Testis (tissue), 3 donors: ENCODE results near the gene NEK7. TPM values are rescaled to one million over a fixed set of nuclear protein-coding genes. Genes with fewer than 3 reads are reported as not detected.

Experiments used
- DNase-seq: peaks from one replicate; pipeline ENCODE4 v3.0.0-alpha.2; 2019
- H3K27ac ChIP-seq, 2 donors: fragments of 200-600 bp; sonication (generic); one replicate each; pipeline ENCODE4 v1.5.1; 2019
- H3K27me3 ChIP-seq: fragments of 200-600 bp; sonication (generic); one replicate; pipeline ENCODE4 v1.5.1; 2019
- H3K36me3 ChIP-seq: fragments of 200-600 bp; sonication (generic); one replicate; pipeline ENCODE4 v1.5.1; 2017; ENCODE audit warnings: low read depth; ENCODE audit errors: missing control alignments
- H3K4me1 ChIP-seq: fragments of 200-600 bp; sonication (generic); one replicate; pipeline ENCODE4 v1.5.1; 2019
- H3K4me3 ChIP-seq, 2 donors: fragments of 200-600 bp; sonication (generic); one replicate each; pipeline ENCODE4 v1.5.1; 2017 to 2019
- H3K9me3 ChIP-seq: fragments of 200-600 bp; sonication (generic); one replicate; pipeline ENCODE4 v1.5.1; 2017
- POLR2A ChIP-seq: fragments of 450-650 bp; IDR thresholded peaks from one replicate; pipeline ENCODE4 v1.6.1; 2017; ENCODE audit warnings: antibody characterized with exemption, mild to moderate bottlenecking, moderate library complexity
- WGBS, 2 donors: methylation state at CpG; one replicate each; pipeline ENCODE4 v1.1.5; 2018; 5-methylcytosine and 5-hydroxymethylcytosine counted together
- intact Hi-C: fragments of 100-400 bp; cut with DNase I; formaldehyde crosslinking; loops from one replicate; pipeline ENCODE4 v1.15.1; 2023; ENCODE audit warnings: low total_unique reads
- polyA plus RNA-seq: library from polyadenylated mRNA; stranded (reverse); fragments of 350-450 nt; fragmentation: Illumina TruSeq; extraction: RNeasy Lipid Tissue Mini Kit (QIAGEN cat#74804); gene quantifications from one replicate; pipeline ENCODE4 v1.2.3, GENCODE V29; 2014; ENCODE audit warnings: low read depth, low replicate concordance; ENCODE audit not compliant: insufficient read depth
- total RNA-seq, 2 donors: library from RNA; depleted of rRNA; stranded (reverse); fragments of >200 nt; gene quantifications; one replicate each; pipeline ENCODE4 v1.2.3, GENCODE V29; 2016
- TF ChIP-seq, protein P1 (sequence below), 3 experiments: fragments of 450-650 bp in 2 of 3; fragments of 200-600 bp in 1 of 3; sonication (generic) in 1 of 3; IDR thresholded peaks; one replicate each; pipeline ENCODE4 v1.5.1; 2016 to 2019; ENCODE audit warnings: antibody characterized with exemption in 3 of 3, mild to moderate bottlenecking in 2 of 3, moderate library complexity in 1 of 3

The NEK7 gene
- total and polyA plus RNA-seq, 3 donors from 2014 or later: 22.1 to 59.3 (median 59.1) TPM

DNA sequence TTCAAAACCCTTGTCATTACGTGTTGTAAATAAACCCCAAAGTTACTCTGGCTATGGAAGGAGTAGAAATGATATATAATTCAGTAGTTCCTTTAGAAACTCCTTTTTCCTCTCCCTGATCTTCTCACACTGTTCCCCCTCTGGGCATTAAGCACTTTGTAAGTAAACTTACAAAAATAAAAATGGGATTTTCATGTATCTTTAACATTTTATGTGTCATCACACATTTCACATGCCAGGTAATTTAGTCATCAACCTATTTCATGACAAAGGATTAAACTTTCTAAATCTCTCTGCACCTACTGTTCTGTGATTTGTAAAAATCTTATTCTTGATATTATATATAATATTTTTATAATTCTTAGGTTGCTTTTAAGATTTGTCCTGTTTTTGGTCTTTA is 176.9 kb downstream of the NEK7 start:
- Histone ChIP-seq H3K36me3 (no peaks in the 10 kb centered on the region), H3K4me1 (no peaks in the 10 kb centered on the region), H3K4me3 (no peak overlapping the region), H3K27ac (no peak overlapping the region), H3K9me3 (no peaks in the 10 kb centered on the region), H3K27me3 (no peaks in the 10 kb centered on the region)
- no peak for TF ChIP-seq POLR2A
- TF ChIP-seq, protein P1, sequence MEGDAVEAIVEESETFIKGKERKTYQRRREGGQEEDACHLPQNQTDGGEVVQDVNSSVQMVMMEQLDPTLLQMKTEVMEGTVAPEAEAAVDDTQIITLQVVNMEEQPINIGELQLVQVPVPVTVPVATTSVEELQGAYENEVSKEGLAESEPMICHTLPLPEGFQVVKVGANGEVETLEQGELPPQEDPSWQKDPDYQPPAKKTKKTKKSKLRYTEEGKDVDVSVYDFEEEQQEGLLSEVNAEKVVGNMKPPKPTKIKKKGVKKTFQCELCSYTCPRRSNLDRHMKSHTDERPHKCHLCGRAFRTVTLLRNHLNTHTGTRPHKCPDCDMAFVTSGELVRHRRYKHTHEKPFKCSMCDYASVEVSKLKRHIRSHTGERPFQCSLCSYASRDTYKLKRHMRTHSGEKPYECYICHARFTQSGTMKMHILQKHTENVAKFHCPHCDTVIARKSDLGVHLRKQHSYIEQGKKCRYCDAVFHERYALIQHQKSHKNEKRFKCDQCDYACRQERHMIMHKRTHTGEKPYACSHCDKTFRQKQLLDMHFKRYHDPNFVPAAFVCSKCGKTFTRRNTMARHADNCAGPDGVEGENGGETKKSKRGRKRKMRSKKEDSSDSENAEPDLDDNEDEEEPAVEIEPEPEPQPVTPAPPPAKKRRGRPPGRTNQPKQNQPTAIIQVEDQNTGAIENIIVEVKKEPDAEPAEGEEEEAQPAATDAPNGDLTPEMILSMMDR (IDR thresholded peaks at IDR 0.05): no peak
- intact Hi-C loops: no loop called here
- WGBS, 2 donors: 91 to 93% methylated on average over 1 of the region's 1 CpG
- no peak for DNase-seq

GRCh38 chr1:198335663-198336062 is 178.9 kb downstream of the NEK7 start:
- no peak for DNase-seq
- no peaks in the 10 kb centered on the region for H3K36me3 ChIP-seq
- no peaks in the 10 kb centered on the region for H3K9me3 ChIP-seq
- H3K4me1 ChIP-seq: no peaks in the 10 kb centered on the region
- no peaks in the 10 kb centered on the region for H3K27me3 ChIP-seq
- TF ChIP-seq, protein P1 (IDR thresholded peaks at IDR 0.05): no peak
- TF ChIP-seq POLR2A: no peak
- WGBS, 2 donors: 95% methylated on average over 1 of the region's 1 CpG
- no peak overlapping the region for H3K27ac ChIP-seq
- no peak overlapping the region for H3K4me3 ChIP-seq
- intact Hi-C loops: no loop called here

- intact Hi-C loops: no loop called here
- Histone ChIP-seq H3K9me3 (no peaks in the 10 kb centered on the region), H3K27ac (no peak overlapping the region), H3K4me3 (no peak overlapping the region), H3K27me3 (no peaks in the 10 kb centered on the region), H3K36me3 (no peaks in the 10 kb centered on the region), H3K4me1 (no peaks in the 10 kb centered on the region)
- no peak for TF ChIP-seq POLR2A
- TF ChIP-seq, protein P1 (IDR thresholded peaks at IDR 0.05): no peak
- no peak for DNase-seq
Measured at GRCh38 chr1:198337886-198338285, 181.1 kb downstream of the NEK7 start.

- Histone ChIP-seq H3K9me3 (no peaks in the 10 kb centered on the region), H3K36me3 (no peaks in the 10 kb centered on the region), H3K27ac (no peak overlapping the region), H3K4me3 (no peak overlapping the region), H3K27me3 (no peaks in the 10 kb centered on the region), H3K4me1 (no peaks in the 10 kb centered on the region)
- intact Hi-C loops: no loop called here
- no peak for DNase-seq
- 95 to 97% methylated on average over 1 of the region's 1 CpG for WGBS, 2 donors
- no peak for TF ChIP-seq POLR2A
- TF ChIP-seq, protein P1 (IDR thresholded peaks at IDR 0.05): no peak
Measured at GRCh38 chr1:198340139-198340538, 183.3 kb downstream of the NEK7 start.

- Histone ChIP-seq H3K27me3 (no peaks in the 10 kb centered on the region), H3K36me3 (no peaks in the 10 kb centered on the region), H3K4me1 (no peaks in the 10 kb centered on the region), H3K9me3 (no peaks in the 10 kb centered on the region), H3K4me3 (no peak overlapping the region), H3K27ac (no peak overlapping the region)
- 61 to 76% methylated on average over 3 of the region's 3 CpGs for WGBS, 2 donors
- no peak for TF ChIP-seq POLR2A
- TF ChIP-seq, protein P1 (IDR thresholded peaks at IDR 0.05): no peak
- no peak for DNase-seq
- intact Hi-C loops: no loop called here
Measured at GRCh38 chr1:198346178-198346577, 189.4 kb downstream of the NEK7 start.
